Heart left ventricle (tissue), 16 donors: ENCODE data around the gene FUOM. TPM values are rescaled to one million over a fixed set of nuclear protein-coding genes. Genes with fewer than 3 reads are reported as not detected.
A peak's percentile ranks its signal among the peaks of the same experiment; 100 is the strongest.

ENCODE experiments used
- ATAC-seq, 4 donors: fragments of 200-7000 bp; cut with Tn5 transposase; one replicate each; pipeline ENCODE4 v1.9.1; 2020 to 2022; ENCODE audit warnings: moderate library complexity in 4 of 4, mild to moderate bottlenecking in 3 of 4, moderate number of reproducible peaks in 1 of 4
- DNase-seq, 5 donors: peaks; one replicate each; pipeline ENCODE4 v3.0.0-alpha.2; 2020
- H3K27ac ChIP-seq, 12 donors: fragments of 200-600 bp; sonication (generic) in 4 of 12; one replicate each; pipeline versions ENCODE4 v1.5.0 to v1.8.0; 2016 to 2022; ENCODE audit warnings: mild to moderate bottlenecking in 2 of 12
- H3K27me3 ChIP-seq, 9 donors: fragments of 200-600 bp; sonication (generic) in 2 of 9; one replicate each; pipeline versions ENCODE4 v1.5.1 to v1.8.0; 2016 to 2022; ENCODE audit warnings: mild to moderate bottlenecking in 3 of 9
- H3K36me3 ChIP-seq, 9 donors: fragments of 200-600 bp; sonication (generic) in 2 of 9; one replicate each; pipeline versions ENCODE4 v1.5.0 to v1.8.0; 2018 to 2022; ENCODE audit warnings: mild to moderate bottlenecking in 2 of 9
- H3K4me1 ChIP-seq, 12 donors: fragments of 200-600 bp; sonication (generic) in 4 of 12; one replicate each; pipeline versions ENCODE4 v1.5.0 to v1.8.0; 2016 to 2022; ENCODE audit warnings: mild to moderate bottlenecking in 3 of 12
- H3K4me3 ChIP-seq, 12 donors: fragments of 200-600 bp; sonication (generic) in 4 of 12; one replicate each; pipeline versions ENCODE4 v1.5.0 to v1.8.0; 2017 to 2022; ENCODE audit warnings: mild to moderate bottlenecking in 9 of 12, moderate library complexity in 4 of 12
- H3K9me3 ChIP-seq, 12 donors: fragments of 200-600 bp; sonication (generic) in 4 of 12; one replicate each; pipeline versions ENCODE4 v1.5.0 to v1.8.0; 2016 to 2022; ENCODE audit warnings: mild to moderate bottlenecking in 1 of 12
- CTCF ChIP-seq, 12 donors: fragments of 200-600 bp; sonication (generic) in 4 of 12; IDR thresholded peaks; one replicate each; pipeline versions ENCODE4 v1.5.0 to v1.8.0; 2018 to 2022; ENCODE audit warnings: antibody characterized with exemption in 12 of 12, mild to moderate bottlenecking in 5 of 12
- POLR2A ChIP-seq, 2 donors: fragments of 450-650 bp; IDR thresholded peaks; one replicate each; pipeline ENCODE4 v1.6.1; 2017; ENCODE audit warnings: antibody characterized with exemption in 2 of 2, mild to moderate bottlenecking in 2 of 2, moderate library complexity in 2 of 2
- WGBS, 4 donors: extraction: QIAGEN DNeasy Blood & Tissue Kit in 2 of 4; methylation state at CpG; one replicate each; pipeline versions ENCODE4 v1.1.5 to v1.1.7; 2013 to 2018; 5-methylcytosine and 5-hydroxymethylcytosine counted together
- intact Hi-C, 10 donors: fragments of 100-400 bp; cut with DNase I; formaldehyde crosslinking; loops; one replicate each; pipeline versions ENCODE4 v1.11.1 to v1.14.2; 2022
- polyA plus RNA-seq, 2 donors: library from polyadenylated mRNA; stranded (reverse); fragments of 200-250 nt; gene quantifications; one replicate each; pipeline ENCODE4 v1.2.3, GENCODE V29; 2013
- total RNA-seq, 9 donors: library from RNA; depleted of rRNA in 2 of 9; stranded (reverse); fragments of >200 nt in 2 of 9; fragmentation: NEBNext Ultra II Directional in 3 of 9; extraction: Animal tissue kit (Norgen Biotek cat#: 25700) in 3 of 9; gene quantifications; one replicate each; pipeline versions ENCODE4 v1.1.0 to v1.2.4, GENCODE V29; 2016 to 2023
- donor health status: ischemic (EF 13 %, LVEDD 7.1; RV severe dilation, severe dysfunction).
- donor health status: healthy with polysubstance abuse.
- donor health status: DM: no; HTN: yes; CAD: no.
- donor health status: DM: no; HTN: no; CAD: no.
- donor health status: ischemic (EF 25% LVEDD 6.9; RV normal size, moderate dysfunction).
- donor health status: ischemic (EF 25% LVEDD 5.7; RV mildly dilated, moderate dysfunction).
- donor health status: healthy.
- donor health status: DM: yes; HTN: yes; CAD: no.
- donor health status: ischemic (EF 35%, LVEDD 5.7; RV mildly dilated, moderate dysfunction).
- donor health status: nonischemic (EF 11% LVEDD 7.7; RV severe dilation, severe dysfunction).
- donor health status: DM: yes; HTN: yes; CAD: no.
- donor health status: PGD.
- donor health status: ischemic (EF 29% LVEDD 5.4; RV normal size, mild dysfunction).
- donor health status: nonischemic (EF 23%, LVEDD 6.1; RV moderate dilation, normal function).

FUOM gene
- total and polyA plus RNA-seq, 11 donors: 4.3 to 24.1 (median 8.4) TPM

GRCh38 chr10:133338080-133339071 is 19.4 kb downstream of the FUOM start:
- Histone ChIP-seq H3K9me3 (no peaks in the 10 kb centered on the region), H3K4me1 (peaks cover 5 to 25% (median 18%) of the 10 kb centered on the region in 12 donors), H3K27me3 (peaks cover 29 to 73% (median 38%) of the 10 kb centered on the region in 9 donors), H3K27ac (no peak overlapping the region), H3K4me3 (no peak overlapping the region), H3K36me3 (no peaks in the 10 kb centered on the region)
- 89 to 90% (median 90%) methylated on average over 10 of the region's 10 CpGs for WGBS, 4 donors
- intact Hi-C loops: loop anchor here in 1 of 10 donors (10.0 kb wide), 1 partner anchor 176 kb away; no protein-coding TSS in a partner anchor
- DNase-seq (no peak), ATAC-seq (no peak)
- no peak for TF ChIP-seq CTCF (IDR thresholded peaks at IDR 0.05)
- TF ChIP-seq POLR2A (IDR thresholded peaks at IDR 0.05): no peak

DNA sequence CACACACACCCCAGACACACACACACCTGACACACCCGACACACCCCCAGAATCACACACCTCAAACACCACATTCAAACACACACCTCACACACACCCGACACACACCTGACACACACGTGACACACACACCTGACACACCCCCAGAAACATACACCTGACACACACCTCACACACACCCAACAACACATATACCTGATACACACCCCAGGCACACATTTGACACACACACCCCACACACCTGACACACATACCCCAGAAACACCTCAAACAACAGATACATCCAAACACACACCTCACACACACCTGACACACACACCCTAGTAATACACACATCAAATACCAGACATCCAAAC is 20.5 kb downstream of the FUOM start:
- Histone ChIP-seq H3K4me3 (no peak overlapping the region), H3K27ac (no peak overlapping the region), H3K9me3 (no peaks in the 10 kb centered on the region), H3K27me3 (peaks cover 29 to 70% (median 35%) of the 10 kb centered on the region in 9 donors), H3K36me3 (no peaks in the 10 kb centered on the region), H3K4me1 (peaks cover 5 to 25% (median 18%) of the 10 kb centered on the region in 12 donors)
- TF ChIP-seq POLR2A (IDR thresholded peaks at IDR 0.05): no peak
- TF ChIP-seq CTCF (IDR thresholded peaks at IDR 0.05): no peak
- DNase-seq (no peak), ATAC-seq (no peak)
- 83 to 88% (median 86%) methylated on average over 3 of the region's 3 CpGs for WGBS, 4 donors
- intact Hi-C loops: loop anchor here in 1 of 10 donors (10.0 kb wide), 1 partner anchor 177 kb away; no protein-coding TSS in a partner anchor

GRCh38 chr10:133336577-133337369 is 21.0 kb downstream of the FUOM start, which contains the start of gene CALY:
Gene CALY (minus strand): TSS chr10:133336896. CDS start chr10:133328989, 7,907 bp downstream.
- intact Hi-C loops: loop anchor here in 1 of 10 donors (10.0 kb wide), 1 partner anchor 178 kb away; no protein-coding TSS in a partner anchor
- no peaks in the 10 kb centered on the region for H3K36me3 ChIP-seq
- ATAC-seq (no peak), DNase-seq (peak in 1 of 5 donors; percentile 21)
- no peak for TF ChIP-seq POLR2A (IDR thresholded peaks at IDR 0.05)
- no peak for TF ChIP-seq CTCF (IDR thresholded peaks at IDR 0.05)
- peaks cover 5 to 25% (median 18%) of the 10 kb centered on the region in 12 donors for H3K4me1 ChIP-seq
- H3K9me3 ChIP-seq: no peaks in the 10 kb centered on the region
- WGBS, 4 donors: 18 to 22% (median 20%) methylated on average over 54 to 63 of the region's 63 CpGs
- H3K27ac ChIP-seq: no peak within 1 kb of the TSS
- H3K4me3 ChIP-seq: peak within 1 kb of the TSS in 11 of 12 donors; percentile 5 to 50 (median 42)
- peaks cover 30 to 70% (median 40%) of the 10 kb centered on the region in 9 donors for H3K27me3 ChIP-seq
